ENCODE results near the gene CIAPIN1.
"Not testable (repeated sequence)": the region's sequence is repeated elsewhere in the genome, so short reads cannot be mapped to it uniquely, and the experiment has no call there.

The CIAPIN1 gene

DNA sequence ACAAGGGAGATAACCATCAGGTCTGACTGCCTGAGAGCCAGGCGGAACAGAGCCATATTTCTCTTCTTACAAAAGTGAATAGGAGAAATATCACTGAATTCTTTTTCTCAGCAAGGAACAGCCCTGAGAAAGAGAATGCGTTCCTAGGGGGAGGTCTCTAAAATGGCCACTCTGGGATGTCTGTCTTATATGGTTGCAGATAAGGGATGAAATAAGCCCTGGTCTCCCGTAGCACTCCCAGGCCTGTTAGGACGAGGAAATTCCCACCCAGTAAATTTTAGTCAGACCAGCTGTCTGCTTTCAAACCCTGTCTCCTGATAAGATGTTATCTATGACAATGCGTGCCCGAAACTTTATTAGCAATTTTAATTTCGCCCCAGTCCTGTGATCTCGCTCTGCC lies 7.2 kb downstream of the CIAPIN1 start:
- not testable (repeated sequence) for DNase-seq

DNA sequence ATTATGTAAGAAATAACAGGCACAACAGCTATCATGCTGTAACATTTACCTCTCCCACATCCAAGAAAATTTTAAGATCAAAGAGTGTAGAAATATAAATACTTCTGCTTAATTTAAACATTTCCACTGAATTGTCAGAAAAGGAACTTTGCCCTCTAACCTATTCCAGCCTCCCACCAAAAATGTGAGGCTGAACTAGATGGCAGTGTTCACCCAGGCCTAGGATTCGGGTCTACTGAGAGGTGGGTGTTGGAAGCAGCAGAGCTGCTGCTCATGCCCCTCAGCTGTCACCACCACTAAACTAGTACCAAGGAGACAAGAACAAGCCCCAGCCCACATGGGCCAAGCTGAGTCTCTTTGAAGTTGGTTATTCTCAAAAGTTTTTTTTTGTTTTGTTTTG lies 11.3 kb downstream of the CIAPIN1 start:
- no peak for DNase-seq

DNA sequence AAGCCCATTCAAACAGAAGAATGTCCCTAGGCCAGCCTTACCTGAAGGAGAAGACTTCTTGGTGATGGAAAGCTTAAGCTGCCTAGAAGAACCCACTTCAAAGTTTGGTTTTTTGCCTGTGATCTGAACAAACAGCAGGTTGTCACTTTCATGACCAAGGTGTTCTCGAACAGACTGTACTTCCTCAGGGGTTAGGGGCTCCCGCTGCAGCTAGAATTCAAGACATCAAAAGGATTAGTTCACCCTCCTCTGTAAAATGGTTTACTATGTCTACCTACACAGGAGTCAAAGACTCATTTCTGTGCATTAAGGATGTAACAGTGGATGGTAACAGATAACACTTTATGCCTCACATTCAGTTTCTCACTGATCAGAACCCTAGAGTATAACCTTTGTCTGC lies 13.2 kb downstream of the CIAPIN1 start:
- no peak for DNase-seq

DNA sequence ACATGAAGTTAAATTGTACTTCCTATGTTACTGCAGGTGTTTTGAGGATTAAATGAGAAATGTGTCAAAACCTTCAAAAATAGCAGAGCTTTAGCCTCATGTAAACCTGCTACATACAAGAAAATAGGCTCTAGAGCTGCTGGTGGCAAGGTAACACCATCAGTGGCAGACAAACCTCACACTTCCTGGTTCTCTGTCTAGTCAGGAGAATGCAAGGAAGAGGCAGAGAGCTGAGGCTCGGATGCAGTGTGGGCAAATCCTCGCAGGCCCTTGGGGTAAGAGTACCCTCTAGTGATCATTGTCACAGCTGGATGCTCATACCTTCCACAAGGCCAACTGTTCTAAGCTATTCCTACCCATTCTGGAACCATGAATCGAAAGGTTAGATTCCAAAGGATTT lies 14.2 kb downstream of the CIAPIN1 start:
- DNase-seq = no peak

DNA sequence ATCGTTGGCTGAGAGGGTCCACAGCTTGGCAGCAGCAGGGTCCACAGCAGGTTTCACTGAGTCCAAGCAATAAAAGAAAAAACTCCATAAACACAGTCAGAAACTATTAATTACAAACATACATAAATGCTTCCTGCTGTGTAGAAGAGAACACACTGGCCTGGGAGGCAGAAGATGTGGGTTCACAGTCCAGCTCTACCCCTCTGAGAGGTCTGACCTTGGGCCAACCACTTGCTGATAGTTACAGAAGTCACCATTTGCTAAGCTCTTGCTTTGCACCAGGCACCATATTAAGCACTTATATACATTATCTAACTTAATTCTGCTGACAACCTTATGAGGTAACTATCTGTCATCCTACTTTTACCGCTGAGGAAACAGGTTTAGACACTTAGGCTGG lies 14.7 kb downstream of the CIAPIN1 start:
- no peak for DNase-seq

DNA sequence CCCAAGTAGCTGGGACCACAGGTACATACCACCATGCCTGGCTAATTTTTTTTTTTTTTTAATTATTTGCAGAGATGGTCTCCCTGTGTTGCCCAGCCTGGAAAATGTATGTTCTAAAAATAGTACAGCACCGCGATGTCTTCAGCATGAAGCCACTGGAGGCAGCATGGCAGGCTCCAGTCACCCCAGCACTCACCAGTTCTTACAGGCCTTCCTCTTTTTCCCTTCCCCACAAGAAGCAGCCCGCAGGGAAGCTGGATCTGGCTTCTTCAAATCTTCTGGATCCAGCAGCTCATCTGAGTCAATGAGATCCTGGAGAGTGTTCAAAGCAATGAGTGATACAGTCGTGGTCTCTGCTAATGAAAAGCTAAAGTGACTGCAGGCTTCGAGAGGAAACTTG lies 16.2 kb downstream of the CIAPIN1 start:
- no peak for DNase-seq

DNA sequence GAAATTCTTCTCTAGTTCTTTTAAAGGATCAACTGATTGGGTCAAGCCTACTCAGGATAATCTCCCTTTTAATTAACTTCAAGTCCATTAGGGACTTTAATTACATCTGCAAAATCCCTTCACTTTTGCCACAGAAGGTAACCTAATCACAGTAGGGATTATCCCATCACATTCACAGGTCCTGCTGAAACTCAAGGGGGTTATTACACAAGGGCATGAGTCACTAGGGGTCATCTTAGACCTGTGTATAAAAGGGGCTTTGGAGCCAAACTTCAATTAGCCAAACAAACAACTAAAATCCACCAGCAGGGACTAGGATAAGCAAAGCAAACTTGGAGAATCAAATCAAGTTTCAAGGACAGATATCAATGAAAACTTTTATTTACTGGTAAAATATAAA lies 19.4 kb downstream of the CIAPIN1 start:
- DNase-seq = no peak

DNA sequence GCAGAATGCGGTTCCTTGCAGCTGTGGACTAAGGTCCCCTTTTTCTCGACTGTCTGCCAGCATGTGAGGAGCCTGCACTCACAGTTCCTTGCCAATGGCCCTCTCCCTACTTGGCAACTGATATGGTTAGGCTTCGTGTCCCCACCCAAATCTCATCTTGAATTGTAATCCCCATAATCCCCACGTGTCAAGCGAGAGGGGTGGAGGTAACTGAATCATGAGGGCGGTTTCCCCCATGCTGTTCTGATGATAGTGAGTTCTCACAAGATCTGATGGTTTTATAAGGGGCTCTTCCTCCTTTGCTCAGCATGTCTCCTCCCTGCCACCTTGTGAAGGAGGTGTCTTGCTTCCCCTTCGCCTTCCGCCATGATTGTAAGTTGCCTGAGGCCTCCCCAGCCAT lies 19.9 kb downstream of the CIAPIN1 start:
- no peak for DNase-seq

DNA sequence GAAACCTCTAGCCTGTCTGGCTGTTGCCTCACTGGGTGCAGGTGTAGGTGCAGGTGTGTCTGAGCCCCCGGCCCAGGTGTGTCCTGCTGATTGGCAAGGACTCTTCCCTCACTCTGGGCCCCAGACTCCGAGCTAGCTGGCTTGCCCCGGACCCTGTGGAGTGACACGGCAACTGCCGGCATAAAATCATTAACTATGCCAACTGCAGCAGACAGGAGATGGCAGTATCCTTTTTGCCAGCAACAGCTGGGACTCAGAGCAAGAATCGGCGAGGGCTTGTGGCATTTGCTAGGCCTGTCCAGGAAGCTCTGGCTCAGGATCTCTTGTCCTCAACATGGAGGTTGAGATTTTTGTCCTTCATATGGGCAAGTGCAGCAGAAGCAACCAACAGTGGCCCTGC lies 20.8 kb downstream of the CIAPIN1 start:
- no peak for DNase-seq

DNA sequence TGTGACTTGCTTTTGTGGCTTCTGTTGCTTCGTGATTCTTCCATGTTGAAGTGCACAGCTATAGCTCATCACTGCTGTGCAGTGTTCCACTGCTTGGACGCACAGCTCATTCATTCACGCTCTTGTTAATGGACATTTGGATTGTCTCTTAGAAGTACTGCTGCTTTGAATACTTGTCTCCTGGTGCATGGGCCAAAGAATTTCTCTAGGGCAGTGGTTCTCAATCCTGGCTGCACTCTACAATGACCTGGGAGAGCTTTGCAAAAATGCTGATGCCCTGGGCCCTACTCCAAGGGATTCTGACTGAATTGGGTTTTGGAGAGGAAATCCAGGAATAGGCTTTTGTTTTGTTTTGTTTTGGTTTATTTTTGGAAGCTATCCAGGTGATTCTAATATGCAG lies 22.6 kb downstream of the CIAPIN1 start:
- DNase-seq = no peak

DNA sequence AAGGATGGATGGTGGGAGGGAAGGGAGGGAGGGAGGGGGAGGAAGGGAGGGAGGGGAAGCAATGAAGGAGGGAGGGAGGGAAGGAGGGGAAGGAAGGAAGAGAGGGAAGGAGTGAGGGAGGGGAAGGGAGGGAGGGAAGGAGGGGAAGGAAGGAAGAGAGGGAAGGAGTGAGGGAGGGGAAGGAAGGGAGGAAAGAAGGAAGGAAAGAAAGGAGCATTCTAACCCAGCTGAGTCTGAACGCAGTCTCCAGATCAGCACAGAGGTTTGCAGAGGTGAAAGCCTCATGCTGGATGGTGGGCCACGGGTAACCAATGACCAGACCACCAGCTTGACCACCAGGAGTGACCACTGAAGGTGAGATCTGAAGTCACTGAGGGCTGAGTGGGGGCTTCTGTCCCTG lies 24.0 kb downstream of the CIAPIN1 start:
- no peak for DNase-seq

DNA sequence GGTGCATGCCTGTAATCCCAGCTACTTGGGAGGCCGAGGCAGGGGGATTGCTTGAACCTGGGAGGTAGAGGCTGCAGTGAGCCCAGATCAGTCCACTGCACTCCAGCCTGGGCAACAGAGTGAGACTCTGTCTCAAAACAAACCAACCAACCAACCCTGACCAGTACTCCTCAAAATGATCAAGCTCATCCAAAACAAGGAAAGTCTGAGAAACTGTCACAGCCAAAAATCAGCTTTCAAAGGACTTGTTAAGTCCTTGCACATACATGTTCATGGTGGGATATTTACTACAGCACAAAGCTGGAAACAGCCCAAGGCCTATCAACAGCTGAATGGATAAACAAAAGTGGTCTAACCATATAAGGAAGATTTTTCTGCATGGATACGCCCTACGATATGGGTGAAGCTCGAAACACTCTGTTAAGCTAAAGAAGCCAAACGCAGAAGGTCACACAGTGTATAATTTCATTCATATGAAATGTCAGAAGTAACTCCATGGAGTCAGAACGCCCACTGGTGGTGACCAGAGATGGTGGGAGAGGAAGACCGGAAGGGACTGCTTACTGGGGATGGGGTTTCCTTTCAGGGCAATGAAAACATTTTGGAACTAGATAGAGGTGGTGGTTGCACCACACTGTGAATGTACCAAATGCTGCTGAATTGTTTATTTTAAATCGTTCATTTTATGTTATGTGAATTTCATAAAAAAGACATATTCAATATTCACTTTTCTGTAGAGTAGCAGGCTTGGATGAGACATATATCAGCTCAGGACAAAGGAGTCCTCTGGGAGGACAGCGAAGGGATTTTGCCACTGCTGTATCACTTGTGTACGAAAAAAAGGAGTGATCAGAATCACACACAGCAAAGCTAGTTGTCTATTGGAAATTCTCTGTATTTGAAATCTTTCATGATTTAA lies 24.9 kb downstream of the CIAPIN1 start:
- no peak for DNase-seq

DNA sequence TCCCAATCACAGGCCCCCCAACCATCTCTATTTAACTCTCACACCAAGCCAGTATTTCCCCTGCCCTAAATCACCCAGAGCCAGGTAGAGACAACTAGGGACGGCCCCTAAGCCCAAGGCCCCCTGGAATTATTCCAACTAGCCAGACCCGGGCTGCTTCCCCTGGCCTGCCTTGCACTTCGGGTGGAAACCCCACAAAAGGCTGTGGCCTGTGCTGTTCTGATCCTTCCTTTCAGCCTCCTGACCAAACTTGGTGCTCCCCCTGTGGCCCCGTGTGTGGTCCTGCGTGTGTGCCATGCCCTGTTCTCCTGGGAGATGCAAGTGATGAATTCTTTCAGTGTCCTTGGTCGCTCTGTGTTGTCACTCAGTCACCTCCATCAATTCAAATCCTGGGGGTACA lies 27.7 kb downstream of the CIAPIN1 start:
- no peak for DNase-seq

DNA sequence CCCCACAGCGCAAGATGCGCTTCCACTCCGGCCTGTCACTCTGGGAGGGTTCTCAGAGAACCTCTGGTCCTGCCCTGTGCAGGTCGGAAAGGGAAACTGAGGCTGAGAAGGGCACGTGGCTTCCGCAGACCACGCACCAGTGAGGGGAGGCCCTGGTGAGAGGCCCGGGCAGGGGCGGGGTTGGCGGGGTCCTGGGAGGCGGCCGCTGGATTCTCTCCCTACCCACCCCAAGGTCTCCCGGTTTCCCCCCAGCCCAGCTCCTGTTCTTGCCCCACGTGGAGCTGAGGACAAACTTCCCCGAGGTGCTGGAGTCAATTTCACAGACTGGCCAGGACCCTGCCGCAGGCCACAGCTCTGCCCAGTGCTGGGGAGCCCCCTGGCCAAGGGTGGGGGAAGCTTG lies 31.1 kb downstream of the CIAPIN1 start:
- DNase-seq = no peak

DNA sequence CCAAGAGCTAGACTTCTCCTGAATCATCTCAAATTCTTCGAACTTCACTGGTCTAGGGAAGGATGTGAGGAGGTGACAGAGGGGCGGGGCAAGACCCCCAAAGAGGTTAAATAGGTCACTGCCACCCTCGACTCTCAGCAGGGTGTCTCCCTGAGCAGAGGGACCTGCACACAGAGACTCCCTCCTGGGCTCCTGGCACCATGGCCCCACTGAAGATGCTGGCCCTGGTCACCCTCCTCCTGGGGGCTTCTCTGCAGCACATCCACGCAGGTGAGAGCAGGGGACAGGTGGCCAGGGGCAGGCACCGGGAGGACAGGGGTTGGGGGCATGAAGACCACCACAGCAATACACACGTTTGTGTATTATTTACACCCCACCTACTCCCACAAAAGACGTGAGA lies 33.5 kb downstream of the CIAPIN1 start:
- no peak for DNase-seq

DNA sequence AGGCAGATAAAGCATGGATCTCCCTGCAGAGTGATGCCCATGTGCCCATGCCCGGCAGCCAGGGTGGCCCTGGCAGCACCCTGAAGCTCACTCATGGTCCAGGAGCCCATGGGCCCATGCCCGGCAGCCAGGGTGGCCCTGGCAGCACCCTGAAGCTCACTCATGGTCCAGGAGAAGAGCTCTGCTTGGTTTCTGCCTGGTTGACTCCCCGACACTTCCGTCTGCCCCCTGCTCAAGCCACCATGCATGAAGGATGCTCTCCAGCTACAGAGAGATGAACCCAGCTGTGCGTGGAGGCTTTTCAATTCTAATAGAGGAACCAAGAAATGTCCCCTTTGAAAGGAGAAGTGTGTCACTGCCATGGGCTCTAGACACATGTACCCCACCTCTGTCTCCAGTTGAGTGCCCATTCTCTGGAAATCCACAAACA lies 33.9 kb downstream of the CIAPIN1 start:
- DNase-seq = no peak

DNA sequence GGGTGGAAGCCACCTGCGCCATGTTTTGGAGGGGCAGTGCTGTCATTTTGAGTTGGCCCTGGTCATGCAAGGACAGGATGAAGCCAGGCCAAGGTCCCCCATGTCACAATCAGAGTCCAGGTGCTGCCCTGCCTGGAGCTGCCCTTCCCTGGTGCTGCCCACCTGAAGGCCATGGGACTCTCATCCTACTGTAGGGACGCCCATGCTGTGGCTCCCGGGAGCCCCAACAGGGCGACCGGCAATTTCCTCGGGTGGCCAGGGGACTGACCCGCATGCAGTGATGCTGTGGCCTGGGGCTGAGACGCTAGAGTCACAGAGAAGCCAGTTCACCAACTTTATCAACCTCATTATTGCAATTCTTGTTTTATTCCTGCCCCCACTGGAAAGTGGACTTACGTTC lies 34.6 kb downstream of the CIAPIN1 start:
- no peak for DNase-seq

DNA sequence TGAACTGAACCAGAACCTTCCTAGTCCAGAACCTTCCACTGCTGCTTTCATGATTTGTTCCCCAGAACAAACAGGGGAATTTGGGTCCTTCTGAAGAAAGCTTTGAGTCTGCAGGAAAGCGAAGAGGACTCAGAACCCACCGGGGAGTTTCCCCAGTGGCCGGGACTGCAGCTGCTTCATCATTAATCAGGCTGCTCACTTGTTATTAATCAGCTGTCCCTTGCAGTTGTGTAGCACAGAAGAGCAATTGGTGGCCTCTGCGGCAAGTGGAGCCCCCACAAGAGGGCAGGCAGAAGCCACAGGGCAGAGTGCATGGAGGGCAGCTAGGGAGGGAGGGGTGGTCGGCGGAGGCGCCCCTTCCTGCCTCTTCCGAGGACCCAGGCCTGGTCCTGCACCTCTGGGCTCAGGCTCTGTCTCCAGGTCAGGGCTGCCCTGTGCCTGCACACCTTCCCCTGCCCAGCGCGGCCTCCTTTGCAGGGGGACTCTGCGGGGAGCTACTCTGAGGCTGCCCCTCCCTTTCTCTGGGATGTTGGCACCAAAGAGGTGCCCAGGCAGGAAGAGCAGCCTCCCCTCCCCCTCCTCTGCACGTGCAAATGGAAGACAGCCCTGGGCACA lies 35.7 kb downstream of the CIAPIN1 start:
- no peak for DNase-seq

DNA sequence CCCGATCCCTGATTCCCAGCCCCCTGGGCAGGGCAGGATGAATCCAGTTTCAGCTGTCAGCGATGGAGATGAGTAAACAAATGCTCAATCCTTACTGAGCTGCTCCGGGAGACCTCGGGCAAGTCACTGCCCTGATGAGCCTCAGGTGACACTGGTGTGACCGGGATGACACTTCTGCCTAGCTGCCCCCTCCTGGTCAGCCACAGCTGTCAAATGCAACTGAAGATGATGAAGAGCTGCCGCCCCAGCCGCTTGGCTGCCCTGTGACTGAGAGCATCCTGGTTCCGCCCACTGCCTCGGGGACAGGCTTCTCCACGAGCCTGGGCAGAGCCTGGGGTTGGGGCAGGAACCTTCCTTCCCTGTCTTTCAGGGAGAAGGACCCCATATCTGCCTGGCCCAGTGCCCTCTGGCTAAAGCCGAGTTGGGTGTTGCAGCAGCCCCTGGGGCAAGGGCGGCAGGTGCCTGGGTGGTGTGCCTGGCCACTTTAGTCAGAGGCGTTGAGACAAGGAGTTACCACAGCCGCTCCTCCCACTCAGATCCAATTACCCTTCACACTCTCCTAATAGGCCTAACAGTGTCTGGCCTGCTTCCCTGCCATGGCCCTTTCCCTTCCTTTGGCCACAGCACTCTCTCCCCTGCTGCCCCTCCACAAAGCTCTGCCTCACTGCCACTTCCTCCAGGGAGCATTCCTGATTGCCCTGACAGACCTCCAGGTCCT lies 37.2 kb downstream of the CIAPIN1 start:
- DNase-seq = no peak

DNA sequence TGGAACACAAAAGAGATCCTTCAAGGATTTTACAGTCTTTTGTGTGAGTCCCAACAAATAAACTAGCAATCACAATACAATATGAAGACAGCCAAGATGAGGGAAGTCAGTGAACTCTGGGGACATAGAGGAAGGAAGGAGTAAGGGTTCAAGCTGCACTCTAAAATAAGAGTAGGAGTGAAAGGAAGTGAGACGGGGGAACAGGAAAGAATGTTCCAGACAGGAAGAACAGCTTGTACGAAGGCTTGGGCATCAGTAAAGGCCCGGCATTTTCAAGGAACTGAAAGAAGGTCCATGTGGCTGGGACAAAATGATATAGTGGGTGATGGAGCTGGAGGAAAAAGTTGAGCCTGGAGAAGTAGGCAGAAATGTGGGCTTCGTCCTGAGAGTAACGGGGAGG lies 38.1 kb downstream of the CIAPIN1 start:
- no peak for DNase-seq

DNA sequence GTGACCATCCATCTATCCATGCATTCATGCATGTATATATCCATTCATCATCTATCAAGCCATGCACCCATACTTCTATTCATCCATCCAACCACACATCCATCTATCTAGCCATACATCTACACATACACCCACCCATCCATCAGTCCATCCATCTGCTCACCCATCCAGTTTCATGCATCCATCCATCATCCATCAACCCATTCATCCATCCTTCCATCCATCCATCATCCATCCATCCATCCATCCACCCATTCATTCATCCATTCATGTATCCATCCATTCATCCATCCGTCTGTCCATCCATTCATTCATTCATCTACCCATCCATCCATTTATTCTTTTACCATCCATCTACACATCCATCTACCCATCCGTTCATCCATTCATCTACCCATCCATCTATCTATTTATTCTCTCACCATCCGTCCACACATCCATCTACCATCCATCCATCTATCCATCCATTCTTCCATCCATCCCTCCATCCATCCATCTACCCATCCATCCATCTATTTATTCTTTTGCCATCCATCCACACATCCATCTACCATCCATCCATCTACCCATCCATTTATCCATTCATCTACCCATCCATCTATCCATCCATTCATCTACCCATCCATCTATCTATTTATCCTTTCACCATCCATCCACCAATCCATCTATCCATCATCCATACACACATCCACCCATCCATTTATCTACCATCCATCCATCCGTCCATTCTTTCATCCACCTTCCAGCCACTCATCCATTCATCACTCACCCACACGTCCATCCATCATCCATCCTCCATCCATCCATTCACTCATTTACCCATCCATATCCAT lies 39.4 kb downstream of the CIAPIN1 start:
- DNase-seq = no peak

DNA sequence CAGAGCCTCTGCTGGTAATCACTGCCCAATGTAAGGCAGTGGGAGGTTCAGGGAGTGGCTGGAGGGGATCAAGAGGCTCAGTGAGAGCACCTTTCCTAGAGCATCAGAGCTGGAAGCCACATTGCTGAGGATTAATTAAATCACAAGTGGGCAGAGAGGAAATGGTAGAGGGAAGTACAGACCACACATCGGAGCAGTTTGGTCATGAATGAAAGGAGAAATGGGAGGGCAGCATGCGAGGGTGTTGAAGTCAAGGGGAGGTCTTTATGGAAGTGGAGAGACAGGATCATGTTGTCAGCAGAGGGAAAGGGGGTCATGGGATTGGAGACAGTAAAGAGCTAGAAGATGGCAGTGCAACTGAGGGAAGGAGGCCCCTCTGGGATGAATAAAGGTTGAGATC lies 40.3 kb downstream of the CIAPIN1 start:
- DNase-seq = no peak

DNA sequence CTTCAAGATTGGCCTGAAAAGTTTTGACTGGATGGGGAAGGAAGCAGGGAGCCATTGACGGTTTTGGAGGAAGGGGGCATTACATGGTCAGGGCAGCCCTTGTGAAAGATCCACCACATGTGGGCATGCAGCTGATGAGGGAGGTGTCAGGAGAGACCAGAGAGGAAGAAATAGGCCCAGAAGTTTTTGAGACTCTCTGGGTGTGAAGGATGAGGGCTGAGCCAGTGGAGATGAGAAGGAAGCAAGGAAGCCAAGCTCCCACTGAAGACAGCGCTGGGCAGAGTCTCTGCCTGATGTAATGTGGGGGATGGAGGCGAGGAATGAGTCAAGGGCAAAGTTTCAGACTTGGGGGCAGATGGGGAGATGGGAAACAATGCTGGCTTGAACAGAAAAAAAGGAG lies 42.1 kb downstream of the CIAPIN1 start:
- DNase-seq = no peak

Data from NCI-H187 treated with DMSO at 0.1 percent for 48 hours (cell line).